NCI-H345 (cell line): Measurements from ENCODE around the gene CLEC2L.
"Not testable (repeated sequence)": the region's sequence is repeated elsewhere in the genome, so short reads cannot be mapped to it uniquely, and the experiment has no call there.

ENCODE experiments used
- DNase-seq: peaks from one replicate; lab custom pipeline; 2025; lab: John Stamatoyannopoulos, UW

Gene CLEC2L

DNA sequence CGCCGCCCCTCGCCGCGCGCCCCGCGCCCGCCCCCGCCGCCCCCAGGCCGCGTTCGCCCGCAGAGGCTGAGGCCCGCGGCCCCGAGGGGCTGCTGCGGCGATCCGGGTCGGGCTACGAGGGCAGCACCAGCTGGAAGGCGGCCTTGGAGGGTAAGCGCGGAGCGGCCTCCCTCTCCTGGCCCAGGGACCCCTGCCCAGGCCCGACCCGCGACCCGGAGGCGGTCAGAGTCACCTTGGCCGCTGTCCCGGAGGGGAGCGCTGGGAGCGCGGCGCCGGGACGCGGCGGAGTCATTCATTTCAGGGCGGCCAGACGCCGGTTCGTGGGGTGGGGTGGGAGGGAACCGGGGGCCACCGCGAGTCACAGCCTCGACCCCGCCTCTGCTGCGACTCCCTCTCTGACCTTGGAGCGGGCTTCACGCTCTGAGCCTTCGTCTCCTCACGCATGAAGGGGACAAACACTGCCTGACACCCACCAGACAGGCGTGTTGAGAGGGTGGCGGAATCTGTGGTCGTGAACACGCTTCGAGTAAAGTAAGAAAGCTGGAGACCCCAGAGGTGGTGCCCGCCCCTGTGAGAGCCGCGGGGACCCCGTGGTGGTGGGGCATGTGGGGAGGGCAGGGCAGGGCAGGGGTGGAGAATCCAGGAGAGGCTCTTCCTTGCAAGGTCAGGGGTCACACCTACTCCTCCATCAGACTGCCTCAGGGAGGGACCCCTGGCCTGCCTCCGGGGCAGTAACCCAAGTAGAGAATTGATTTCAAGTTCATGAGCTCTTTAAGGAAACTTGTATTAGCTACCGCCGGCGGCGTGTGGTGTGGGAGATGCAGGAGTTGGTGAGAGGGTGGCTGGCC, 707 bp downstream of the CLEC2L start:
- DNase-seq, result no peak

DNA sequence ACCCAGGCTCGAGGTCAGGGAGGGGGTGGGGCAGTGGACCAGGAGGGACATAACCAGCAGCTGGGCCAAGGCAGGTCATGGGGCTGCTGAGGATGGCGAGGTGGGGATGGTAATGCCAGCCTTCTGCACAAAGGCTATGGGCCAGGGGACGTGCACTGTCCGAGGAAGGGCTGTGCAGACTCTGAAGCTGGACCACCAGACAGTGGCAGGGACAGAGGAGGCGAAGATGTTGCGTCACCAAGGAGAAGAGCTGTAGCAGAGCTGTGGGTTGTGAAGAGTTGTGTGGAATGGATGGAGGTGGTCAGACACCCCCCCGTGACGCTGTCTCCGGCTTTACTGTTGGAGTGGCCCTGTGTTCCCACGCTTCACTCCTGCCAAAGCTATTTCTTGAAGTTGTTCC, 1.8 kb downstream of the CLEC2L start:
- no peak for DNase-seq

DNA sequence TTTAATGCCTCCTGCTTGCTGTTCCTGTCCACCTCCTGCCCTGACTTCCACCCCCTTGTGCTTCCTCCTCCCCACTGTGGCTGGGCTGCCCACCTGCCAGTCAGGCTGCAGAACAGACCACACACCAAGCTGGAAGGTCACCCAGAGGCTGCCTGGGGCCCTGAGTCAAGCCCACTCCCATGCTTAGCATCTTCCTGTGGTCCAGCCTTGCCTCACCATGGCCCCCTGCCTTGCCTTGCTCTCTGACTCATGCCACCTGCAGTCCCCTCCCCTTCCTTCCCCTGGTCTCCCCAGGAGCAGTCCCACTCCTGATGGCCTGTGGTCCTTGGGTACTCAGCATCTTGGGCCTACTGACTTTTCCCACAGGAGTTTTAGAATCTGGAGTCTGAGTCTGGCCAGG, 2.3 kb downstream of the CLEC2L start:
- no peak for DNase-seq

DNA sequence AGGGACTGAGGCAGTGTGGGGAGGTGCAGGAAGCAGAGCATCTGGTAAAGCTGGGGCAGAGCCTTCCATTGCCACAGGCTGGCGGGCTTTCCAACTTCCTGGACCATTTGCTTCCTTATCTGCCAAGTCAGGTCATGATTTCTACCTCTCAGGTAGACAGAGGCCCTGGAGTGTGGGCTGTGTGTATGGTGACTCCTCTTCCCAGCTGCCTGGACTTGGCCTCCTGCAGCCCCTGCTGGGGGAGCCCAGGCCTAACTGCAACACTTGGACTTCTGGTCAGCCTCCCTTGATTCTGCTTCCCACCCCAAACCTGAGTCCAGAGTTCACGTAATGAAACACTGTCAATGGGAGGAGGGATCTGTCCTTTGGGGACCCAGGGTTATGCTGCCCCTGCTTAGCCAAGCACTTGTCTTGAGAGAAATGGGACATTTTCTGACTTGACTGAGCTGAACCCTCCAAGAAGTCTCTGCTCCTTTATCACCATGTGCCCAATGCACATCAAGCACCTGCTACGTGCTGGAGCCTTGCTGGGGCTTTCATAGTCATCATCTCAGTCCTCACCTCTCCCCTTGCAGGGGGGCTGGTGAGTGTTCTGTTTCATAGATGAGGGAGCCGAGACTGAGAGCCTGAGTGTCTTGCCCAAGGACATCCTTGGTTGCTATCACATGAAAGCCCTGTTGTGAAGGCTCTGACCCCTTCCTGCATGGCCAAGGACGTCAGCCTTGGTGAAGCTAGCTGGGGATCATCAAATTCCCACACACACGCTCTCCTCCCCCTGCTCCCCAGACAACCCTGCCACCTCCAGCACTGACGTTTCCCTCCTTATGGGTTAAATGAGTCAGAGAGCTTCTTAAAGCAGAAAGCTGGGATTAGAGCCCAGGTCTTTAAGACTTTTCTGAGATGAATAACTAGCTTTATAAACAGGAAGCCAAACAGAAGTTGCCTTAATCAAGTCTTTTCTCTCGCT, 3.4 kb downstream of the CLEC2L start:
- no peak for DNase-seq

DNA sequence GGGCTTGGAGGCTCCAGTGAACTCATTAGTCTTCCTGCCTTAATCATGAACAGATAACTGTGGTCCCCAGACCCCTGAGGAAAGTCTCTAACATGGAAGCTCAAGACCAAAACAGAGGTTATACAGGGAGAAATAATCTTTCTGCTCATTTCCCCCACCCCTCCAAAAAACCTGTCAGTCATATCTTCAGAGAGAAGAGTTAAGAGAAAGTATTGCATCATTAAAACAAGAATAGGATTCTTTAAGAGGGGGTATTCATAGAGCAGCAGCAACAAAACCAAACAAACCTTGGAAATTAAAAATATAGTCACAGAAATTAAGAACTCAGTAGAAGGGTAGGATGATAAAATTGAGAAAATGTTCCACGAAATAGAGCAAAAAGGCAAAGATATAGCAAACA, 7.6 kb downstream of the CLEC2L start:
- no peak for DNase-seq

DNA sequence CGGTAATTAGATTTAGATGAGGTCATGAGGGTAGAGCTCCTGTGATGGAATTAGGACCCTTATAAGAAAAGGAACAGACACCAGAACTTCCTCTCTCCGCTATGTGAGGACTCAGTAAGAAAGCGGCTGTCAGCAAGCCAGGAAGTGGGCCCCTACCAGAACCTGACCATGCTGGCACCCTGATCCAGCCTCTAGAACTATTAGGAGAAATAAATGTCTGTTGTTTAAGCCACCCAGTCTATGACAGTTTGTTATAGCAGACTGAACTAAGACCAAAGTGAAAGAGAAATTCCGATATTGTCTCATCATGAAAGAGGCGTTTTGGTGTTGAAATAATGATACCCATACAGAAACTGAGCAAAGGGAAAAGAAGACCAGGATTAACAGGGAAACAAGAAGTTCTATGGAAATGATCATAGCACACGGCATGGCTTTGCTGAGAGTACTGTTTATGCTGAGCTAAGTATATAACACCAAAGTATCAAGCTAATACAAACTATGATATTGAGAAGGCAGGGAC, 9.2 kb downstream of the CLEC2L start:
- no peak for DNase-seq

DNA sequence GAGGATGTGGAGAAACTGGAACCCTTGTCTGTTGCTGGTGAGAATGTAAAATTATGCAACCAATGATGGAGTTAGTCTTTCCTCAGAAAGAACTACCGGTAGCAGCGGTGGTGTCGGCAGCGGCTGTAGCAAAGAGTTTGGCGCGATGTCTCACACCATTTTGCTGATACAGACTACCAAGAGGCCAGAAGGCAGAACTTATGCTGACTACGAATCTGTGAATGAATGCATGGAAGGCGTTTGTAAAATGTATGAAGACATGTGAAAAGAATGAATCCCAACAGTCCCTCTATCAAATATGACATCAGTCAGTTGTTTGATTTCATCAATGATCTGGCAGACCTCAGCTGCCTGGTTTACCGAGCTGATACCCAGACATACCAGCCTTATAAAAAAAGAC, 10.6 kb downstream of the CLEC2L start:
- DNase-seq, result no peak

DNA sequence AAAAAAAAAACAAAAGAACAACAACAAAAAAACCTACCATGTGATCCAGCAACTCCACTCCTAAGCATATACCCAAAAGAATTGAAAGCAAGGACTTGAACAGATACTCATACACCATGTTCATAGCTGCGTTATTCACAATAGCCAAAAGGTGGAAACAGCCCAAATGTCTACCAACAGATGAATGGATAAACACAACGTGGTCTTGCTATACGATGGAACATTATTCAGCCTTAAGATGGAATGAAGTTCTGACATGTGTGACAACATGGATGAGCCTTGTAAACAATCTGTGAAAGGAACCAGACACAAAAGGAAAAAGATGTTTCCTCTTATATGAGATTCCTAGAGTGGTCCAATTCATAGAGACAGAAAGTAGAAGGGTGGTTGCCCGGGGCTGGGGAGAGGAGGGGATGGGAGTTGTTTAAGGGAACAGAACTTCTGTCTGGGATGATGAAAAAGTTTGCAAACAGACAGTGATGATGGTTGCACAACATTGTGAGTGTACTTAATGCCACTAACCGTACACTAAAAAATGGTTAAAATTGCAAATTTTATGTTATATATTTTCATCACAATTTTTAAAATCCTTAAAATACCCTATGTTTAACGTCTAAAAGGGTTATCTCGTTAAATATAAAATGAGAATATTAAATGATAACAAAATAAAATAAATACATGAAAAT, 11.6 kb downstream of the CLEC2L start:
- DNase-seq, result no peak

DNA sequence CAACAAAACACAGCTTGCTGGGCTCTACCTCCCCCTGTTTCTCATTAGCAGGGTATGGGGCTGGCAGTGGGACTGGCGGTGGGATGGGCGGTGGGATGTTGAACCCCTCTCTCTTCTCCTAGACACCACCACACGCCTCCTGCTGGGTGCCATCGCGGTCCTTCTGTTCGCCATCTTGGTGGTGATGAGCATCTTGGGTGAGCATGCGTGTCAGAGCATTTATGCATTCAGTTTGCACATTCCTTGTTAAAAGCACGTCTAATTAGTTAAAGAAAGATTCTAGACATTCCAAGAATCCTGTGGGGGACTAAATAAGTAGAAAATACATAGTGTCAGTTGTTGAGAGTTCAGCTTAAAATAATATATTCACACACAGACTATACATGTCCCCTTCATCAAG, 12.7 kb downstream of the CLEC2L start:
- no peak for DNase-seq

DNA sequence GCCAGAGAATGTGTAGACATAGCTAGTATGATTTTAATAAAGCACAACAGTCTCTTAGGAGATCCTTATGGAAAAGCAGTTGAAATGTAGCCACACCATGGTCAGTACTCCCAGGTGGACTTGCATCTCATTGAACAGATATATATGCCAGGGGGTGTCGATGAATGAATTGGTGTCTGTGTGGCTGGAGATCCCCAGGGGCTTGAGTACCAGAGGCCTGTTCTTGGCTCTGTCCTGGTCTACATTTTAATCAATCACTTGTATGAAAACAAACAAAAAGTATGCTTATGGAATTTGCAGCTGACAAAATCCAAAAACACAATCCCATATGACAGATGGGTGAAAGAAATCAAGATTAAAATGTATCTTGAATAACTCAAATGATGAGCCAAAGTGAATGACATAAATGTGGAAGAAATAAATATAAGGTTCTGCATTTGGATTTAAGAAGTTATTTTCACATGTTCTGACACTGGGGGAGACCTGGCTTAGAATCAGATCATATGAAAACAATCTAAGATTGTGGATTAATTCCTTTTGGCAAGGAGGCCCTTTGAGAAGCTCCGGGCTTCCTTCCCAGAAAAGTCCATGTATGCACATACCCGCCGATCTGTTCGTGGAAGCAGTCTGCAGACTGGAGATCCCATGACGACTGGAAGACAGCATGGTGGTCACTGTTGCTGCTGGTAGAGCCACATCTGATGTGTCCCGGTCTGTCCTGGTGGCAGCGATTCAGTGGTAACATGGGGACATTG, 15.6 kb downstream of the CLEC2L start:
- no peak for DNase-seq

DNA sequence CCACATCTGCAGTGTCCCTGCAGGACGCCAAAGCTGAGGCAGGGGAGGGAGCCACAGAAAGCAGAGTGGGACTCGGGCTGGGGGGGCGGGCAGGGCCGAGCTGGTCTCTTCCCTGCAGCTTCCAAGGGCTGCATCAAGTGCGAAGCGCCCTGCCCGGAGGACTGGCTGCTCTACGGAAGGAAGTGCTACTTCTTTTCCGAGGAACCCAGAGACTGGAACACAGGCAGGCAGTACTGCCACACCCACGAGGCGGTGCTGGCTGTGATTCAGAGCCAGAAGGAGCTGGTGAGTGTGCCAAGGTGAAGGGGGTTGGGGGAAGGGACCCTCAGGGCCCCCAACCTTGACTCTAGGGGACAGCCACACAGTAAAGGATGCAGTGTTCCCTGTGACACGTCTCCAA, 16.7 kb downstream of the CLEC2L start:
- DNase-seq, result no peak

DNA sequence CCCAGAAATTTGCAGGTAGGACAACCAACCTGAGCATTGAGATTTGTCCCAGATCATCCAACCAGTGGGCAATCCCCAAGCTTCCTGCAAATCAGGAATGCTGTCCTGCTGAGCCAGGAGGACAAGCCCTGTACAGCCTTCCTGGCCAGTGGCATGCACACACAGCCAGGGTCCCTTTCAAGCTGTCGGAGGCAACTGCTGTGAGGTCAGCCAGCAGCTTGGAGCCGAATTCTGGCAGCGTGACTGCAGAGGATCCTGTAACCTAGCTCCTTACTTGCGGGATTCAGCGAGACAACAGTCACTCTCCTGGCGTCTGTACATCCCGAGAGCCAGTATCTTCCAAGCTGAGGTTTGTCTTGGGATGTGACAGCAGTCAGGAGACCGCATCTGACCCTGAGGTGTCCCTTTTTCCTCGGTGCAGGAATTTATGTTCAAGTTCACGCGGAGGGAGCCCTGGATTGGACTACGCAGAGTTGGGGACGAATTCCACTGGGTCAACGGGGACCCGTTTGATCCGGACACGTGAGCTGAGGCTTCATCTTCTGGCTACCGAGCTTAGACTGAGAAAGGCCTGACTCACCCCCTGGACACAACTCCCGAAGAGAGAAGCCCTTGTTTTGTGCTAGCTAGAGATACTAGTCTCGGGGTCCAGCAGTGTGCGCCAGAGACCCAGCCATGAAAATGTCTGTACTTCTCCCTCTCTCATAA, 18.3 kb downstream of the CLEC2L start:
- DNase-seq, result no peak

DNA sequence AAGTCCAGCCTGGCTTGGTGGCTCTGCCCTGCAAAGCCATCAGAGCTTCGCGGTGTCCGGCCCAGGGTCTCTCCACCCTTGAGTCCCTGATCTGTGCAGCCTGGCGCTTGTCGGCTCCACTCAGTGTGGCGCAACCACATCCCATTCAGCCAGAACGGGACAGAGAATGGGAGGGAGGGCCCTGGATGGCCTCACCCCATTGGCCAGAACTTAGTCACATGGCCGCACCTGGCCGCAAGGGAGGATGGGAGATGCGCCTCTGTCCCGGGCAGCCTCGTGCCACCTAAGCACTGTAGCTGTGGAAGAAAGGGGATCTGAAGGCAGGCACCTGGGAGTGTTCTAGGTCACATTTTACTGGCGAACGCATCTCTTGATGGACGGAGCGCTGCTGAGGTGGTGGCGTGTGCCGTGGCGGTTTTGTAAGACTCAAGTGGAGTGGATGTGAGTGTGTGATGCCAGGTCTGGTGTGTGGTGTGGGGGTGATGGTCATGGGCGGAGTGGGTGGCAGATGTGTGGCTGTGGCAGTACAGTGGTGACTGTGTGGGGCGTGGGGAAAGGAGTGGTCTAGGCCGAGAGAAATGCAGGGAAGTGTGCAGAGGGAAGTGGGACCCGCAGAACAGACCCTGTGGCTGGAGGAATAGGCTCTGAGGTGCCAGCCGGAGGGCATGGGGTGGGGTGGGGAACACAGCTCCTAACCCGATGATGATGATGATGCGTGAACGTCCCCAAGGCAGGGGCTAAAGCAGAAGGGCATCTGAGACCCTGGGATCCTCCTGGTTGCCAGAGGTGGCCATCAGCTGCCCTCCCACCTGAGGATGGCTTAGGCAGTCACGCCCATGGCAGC, 19.0 kb downstream of the CLEC2L start:
- DNase-seq, result no peak

DNA sequence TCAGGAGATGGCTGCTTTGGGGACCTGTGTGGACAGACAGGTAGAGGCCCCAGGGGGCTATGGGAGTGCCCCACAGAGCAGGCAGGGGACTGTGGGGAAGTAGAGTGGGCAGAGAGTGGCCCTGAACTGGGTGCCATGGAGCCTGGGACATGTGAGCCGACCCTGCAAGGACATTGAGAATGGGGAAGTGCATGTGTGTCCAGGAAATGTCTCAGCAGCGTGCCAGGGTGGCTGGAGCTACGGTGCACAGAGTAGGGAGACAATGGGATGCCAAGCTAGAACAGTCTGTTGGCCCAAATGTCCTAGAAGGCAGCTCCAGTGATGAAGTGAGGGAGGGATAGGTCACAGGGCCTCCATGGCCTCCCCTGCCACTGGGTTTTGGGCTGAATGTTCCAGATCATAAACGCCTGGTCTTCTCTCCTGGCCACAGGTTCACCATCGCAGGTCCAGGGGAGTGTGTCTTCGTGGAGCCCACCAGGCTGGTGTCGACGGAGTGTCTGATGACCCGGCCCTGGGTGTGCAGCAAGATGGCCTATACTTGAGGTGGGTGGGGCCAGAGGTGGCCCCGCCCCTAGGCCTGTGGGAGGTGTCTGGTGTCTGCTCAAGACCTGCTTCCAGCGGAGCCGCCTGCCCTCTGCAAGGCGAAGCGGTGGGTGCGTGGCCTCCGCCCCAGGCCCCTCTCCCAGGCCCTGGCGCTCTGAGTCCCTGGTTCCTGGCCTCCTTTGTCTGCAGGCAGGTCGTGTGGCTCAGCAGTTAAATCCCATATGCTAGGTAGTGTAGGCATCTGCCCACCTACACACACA, 20.5 kb downstream of the CLEC2L start:
- DNase-seq, result no peak

DNA sequence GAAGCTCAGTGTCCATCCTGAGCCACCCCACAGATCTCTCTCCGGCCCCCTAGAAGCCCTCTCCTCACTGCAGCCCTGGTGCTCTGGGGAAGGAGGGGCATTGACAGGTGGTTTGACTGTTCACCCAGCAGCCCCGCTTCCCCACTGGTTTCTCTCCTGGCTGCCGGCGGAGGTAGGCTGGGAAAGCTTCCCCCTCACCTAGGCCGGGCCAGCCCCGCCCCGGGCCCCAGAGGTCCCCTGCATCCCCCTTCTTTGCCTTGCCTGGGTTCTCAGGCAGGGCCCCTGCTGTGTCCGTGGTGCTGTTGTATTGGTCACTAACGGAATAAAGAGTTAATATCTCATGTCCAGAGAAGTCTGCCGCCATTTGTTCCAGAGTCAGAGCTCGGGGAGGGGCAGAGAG, 21.2 kb downstream of the CLEC2L start:
- DNase-seq, result no peak

DNA sequence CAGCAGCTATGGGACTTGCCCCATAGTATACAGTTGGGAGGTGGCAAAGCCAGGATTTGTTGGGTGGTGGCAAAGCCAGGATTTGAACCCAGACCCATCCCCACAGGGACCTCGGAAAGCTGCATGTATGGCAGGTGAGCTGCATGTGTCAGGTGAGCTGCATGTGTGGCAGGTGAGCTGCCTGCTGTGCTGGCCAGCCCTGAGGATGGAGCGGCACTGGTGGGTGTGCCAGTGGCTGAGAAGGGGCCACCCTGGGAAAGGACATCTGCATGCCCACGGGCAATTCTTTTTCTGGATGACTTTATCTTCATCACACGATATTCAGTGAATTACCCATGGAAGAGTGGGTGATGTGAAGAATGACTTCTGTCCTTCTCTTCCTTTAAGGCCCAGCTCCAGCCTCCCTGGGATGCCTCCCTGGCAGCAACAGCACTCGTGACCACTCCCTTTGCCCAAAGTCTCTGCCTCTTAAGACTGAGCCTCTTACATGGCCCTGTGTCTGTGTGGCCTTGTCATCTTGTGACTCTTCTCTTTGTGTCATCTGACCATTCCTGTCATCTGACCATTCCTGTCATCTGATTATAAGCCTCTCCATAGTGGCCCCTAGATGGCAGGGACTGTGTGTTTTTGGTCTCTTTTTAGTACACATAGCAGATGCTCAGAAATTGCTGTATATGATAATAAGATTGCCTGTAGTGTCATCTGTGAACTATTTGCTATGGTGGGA, 25.0 kb downstream of the CLEC2L start:
- DNase-seq, result no peak

DNA sequence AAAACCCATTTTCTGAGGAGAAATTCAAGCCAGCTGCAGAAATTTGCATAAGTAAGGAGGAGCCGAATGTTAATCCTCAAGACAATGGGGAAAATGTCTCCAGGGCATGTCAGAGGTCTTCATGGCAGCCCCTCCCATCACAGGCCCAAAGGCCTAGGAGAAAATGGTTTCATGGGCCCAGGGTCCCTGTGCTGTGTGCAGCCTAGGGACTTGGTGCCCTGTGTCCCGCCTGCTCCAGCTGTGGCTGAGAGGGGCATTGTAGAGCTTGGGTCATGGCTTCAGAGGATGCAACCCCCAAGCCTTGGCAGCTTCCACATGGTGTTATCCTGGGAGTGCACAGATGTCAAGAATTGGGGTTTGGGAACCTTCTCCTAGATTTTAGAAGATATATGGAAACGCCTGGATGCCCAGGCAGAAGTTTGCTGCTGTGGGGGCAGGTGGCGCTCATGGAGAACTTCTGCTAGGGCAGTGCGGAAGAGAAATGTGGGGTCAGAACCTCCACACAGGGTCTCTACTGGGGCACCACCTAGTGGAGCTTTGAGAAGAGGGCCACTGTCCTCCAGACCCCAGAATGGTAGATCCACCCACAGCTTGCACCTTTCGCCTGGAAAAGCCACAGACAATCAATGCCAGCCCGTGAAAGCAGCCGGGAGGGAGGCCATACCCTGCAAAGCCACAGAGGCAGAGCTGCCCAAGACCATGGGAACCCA, 30.7 kb downstream of the CLEC2L start:
- DNase-seq, result not testable (repeated sequence)
